GM18508 (cell line): ENCODE results near the gene IZUMO4.
"Not testable (repeated sequence)": the region's sequence is repeated elsewhere in the genome, so short reads cannot be mapped to it uniquely, and the experiment has no call there.

Experiments used
- ATAC-seq: cut with Tn5 transposase; IDR thresholded peaks from one replicate; pipeline ENCODE4 v1.9.1; 2021; ENCODE audit warnings: moderate number of reproducible peaks; ENCODE audit not compliant: insufficient read depth, unreplicated experiment

Gene IZUMO4

DNA sequence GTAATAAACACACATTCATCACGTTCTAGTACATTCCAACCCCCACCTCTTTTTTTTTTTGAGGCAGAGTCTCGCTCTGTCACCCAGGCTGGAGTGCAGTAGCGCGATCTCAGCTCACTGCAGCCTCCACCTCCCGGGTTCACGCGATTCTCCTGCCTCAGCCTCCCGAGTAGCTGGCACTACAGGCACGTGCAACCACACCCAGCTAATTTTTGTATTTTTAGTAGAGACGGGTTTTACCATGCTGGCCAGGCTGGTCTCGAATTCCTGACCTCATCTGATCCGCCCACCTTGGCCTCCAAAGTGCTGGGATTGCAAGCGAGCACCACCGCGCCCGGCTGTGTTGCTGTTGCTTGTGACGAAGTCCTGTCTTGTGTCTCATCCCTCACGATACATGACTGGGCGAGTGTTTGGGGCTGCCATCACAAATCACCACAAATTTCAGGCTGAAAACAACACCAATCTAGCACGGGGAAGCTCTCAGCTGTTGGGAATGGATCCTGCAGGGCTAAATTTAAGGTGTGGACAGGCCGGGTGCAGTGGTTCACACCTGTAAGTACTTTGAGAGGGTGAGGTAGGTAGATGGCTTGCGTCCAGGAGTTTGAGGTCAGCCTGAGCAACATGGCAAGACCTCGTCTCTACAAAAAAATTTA lies 16.3 kb upstream of the IZUMO4 start:
- no peak for ATAC-seq

DNA sequence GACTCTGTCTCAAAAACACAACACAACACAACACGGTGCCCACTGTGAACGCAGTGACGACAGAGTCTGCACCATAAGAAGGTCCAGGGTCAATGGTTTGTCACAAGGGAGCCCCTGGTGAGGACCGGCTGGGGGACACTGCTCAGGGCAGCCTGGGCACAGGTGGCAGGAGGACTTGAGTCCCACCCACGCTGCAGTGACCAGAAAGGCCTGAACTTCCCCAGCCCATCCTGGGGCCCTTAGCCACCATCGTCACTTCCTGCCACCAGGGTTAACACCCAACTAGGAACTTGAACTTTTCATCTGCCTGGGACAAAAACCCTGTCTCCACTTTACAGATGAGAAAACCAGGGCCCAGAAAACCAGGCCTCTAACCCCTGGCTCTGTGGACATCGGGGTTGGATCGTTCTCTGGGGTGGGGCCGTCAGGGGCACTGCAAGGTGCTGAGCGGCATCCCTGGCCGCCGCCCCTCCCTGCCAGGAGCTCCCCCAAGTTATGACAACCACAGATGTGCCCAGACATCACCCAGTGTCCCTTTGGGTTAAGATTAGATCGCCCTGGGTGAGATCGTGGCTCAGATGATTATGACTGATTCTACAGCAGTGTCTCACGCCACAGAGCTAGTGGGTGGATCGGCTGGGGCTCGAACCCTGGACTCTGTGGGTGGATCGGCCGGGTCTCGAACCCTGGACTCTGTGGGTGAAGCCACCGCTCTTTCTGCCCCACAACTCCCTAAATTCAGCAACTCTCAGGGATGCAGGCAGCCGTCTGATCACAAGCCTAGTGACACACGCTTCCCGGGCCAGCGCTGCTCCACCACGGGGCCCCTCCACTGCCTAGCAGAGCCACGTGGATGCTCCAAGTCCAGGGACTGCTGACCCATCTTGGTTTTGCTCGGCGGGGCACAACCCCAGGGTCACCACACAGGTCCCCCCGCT lies 14.6 kb upstream of the IZUMO4 start:
- ATAC-seq: no peak

DNA sequence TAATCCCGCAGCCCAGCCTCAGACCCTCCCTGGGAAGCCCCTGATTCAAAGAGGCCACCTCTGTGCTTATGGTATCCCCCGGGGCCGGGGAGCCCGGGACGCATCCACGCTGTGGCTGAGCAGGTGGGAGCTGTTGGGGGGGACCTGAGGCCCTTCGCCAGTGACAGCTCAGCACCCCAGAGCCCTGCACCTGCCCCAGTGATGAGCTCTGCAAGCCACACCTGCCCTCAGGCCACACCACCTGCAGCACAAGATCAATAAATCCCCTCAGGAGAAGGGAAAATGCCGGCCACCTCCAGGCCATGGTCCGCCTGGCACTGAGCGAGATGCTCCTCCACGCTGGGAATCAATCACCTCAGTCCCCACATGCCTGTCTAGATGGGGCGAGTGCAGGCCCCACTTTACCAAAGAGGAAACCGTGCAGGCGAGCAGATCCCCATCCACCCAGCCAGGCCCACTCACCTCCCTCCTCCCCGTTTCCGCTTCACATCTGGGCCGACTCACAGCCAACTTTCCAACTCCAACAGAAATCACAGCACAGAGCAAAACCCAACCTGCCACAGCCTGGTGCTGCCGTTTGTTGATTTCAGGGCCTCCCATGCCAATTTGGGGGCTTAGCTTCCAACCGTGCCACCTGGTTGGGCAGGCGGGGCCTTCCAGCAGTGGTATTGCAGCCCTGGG lies 13.4 kb upstream of the IZUMO4 start:
- no peak for ATAC-seq

DNA sequence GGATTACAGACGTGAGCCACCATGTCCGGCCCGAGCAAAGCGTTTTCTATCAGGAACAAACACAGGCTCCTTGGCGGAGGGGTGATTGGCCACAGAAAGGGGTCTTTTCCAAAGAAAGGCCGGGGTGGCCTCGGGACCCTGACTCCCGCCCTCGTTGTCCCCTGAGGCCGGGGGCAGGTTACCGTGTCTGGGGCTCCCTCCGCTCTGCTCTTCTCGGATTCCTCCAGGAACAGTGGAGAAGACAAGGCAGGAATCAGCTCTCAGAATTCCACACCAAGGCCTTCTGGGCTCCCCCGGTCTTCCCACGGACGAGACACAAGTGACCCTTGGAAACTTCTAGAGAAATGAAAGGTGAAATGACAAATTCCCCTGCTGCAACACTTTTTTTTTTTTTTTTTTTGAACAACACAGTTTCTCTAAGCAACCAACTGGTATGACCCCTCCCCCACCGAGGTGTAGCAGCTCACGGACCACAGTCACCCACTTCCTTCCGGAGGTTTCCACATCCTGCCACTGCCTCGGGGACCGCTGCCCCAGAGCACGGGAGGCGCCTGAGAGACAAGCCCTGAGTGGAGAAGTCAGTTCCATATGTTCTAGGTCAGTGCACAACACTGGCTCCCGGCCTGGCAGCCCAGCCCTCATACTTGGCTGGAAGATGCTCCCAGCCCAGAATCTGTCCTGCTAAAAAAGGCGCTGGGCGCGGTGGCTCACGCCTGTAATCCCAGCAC lies 11.6 kb upstream of the IZUMO4 start:
- ATAC-seq: no peak

DNA sequence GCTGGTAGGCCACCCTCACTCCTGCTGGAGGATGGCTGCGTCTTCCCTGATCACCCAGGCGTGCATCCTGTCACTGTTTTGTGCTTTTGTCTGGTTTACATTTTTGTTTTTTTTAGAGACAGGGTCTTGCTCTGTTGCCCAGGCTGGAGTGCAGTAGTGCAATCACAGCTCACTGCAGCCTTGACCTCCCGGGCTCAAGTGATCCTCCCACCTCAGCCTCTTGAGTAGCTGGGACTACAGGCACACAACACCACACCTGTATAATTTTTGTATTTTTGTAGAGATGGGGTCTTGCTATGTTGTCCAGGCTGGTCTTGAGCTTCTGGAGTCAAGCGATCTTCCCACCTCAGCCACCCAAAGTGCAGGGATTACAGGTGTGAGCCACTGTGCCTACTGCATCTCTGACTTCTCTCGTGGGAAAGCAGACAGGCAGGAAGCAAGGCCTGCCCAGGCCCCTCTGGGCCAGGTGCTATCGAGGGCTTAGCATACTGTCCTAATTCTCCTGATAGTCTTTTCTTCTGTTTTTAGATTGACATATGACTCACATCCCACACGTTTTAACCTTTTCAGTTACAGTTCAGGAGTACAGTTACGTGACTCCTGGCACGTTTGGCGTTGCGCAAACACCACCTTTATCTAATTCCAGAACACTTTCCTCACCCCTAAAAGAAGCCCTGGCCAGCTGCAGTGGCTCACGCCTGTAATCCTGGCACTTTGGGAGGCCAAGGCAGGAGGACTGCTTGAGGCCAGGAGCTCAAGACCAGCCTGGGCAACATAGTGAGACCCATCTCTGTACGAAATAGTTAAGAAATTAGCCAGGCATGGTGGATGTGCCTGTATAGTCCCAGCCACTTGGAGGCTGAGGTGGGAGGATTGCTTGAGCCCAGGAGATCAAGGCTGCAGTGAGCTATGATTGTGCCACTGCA lies 9.8 kb upstream of the IZUMO4 start:
- ATAC-seq: not testable (repeated sequence)

DNA sequence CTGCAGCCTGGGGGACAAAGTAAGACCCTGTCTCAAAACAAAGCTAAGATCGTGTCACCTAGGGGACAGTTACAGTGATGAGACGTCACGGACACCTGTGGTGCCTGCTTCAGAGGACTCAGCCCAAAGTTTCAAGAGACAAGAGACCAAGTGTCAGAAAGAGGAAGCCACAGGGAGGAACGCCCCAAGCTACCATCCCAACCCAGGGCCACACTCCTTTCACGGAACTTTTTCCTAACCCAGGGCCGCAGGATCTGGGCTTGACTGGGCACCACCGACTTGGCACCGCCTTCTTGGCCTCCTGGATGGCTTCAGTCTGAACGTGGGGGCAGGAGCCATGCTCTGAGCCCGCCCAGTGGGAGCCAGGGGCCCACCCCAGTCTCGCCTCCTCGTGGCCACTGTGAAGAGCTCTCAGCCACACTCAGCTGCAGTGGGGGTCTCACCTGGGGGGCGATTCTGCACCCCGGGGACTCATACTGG lies 9.1 kb upstream of the IZUMO4 start:
- ATAC-seq: no peak

DNA sequence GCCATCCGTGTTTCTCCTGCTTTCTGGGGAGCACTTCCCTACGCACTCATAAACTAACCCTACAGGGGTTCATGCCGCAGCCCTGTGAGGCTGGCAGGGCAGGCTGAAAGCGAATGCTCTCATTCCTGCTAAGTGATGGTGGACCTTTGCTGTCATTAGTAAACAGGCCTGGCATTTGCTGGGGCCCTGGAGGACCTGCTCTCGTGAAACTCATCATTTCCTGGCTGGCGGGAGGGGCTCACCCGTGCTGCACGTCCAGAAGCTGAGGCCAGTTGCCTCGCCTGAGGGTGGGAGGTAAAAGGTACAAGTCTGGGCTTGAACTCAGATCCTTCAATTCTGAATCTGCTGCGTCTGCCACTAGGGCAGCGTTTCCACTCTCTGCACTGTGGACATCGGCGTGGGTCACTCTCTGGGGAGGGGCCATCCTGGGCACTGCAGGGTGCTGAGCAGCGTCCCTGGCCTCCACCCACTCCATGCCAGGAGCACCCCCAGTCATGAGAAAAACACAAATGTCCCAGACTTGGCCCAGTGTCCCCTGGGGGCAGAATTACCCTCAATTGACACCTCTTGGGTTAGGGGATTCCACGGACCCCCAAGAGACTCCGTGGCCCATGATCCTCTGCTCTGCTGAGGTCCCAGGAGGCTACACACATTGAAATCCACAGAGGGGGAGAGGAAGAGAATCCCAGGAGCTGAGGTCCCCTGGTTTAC lies 7.6 kb upstream of the IZUMO4 start:
- ATAC-seq: no peak

DNA sequence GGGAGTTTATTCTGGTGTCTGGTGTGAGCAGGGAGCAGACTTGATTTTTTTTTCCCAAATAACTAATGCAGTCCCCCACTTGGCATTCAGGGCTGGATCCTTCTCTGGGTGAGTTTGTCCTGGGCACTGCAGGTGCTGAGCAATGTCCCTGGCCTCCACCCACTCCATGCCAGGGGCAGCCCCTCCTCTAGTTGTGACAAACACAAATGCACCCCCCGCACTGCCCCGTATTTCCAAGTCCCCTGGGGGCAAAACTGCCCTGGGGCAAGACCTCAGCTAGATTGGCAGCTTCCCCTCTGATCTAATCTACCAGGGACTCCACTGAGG lies 7.0 kb upstream of the IZUMO4 start:
- no peak for ATAC-seq

DNA sequence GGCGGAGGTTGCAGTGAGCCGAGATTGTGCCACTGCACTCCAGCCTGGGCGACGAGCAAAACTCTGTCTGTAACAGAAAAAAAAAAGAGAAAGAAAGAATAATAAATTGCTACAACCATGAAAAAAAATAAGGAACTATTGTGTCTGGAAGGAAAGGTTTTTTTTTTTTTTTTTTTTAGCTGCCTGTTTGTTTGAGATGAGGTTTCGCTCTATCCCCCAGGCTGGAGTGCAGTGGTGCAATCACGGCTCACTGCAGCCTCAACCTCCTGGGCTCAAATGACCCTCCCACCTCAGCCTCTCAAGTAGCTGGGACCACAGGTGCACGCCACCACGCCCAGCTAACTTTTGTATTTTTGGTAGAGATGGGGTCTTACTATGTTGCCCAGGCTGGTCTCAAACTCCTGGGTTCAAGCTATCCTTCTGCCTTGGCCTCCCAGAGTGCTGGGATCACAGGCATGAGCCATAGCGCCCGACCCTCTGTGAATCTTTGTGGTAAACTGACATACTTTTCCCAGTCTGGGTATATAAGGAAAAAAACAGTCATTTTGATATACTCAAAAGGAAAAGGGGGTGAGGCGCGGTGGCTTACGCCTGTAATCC lies 4.7 kb upstream of the IZUMO4 start:
- ATAC-seq: not testable (repeated sequence)

DNA sequence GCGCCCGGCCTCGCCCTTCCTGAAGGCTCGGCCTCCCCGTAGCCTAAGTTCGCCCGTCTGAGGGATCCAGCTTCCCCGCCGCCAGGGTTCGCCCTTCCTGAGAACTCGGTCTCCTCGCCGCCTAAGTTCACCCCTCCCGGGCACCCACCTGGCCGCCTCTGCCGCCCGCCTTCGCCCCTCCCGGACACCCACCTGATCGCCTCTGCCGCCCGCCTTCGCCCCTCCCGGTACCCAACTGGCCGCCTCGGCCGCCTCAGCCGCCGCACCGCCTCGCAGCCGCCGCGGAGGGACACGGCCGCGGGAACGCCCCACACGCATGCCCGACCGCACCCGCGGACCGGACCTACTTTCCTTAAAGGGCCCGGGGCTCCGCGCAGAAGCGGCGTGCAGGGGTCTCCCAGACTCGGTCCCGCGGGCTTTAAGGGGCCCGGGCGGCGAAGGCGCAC lies 658 bp upstream of the IZUMO4 start, which contains the start of gene MOB3A:
MOB3A (minus strand) TSS at position 293 of the 446 bp plus-strand sequence. CDS start 17,766 bp downstream, outside the sequence.
- peak; percentile 13 for ATAC-seq

DNA sequence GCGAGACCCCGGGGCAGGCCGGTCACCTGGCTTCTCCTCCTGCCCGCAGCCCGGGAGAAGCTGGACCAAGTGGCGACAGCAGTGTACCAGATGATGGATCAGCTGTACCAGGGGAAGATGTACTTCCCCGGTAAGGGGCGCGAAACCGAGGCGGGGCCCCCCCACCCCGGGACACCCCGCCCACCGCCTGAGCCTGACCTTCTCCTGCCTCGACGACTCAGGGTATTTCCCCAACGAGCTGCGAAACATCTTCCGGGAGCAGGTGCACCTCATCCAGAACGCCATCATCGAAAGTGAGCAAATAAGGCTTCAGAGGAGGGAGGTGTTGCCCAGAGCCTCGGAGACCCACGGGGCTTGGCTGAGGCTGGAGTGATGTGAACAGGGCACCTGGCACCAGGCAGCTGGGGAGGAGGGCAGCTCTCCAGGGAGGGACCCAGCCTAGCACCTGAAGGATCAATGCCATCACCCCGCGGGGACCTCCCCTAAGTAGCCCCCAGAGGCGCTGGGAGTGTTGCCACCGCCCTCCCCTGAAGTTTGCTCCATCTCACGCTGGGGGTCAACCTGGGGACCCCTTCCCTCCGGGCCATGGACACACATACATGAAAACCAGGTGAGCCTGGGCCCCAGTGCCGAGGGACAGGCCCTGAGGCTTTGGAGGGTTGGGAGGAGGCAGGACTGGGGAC lies 629 bp downstream of the IZUMO4 start:
- ATAC-seq: no peak

DNA sequence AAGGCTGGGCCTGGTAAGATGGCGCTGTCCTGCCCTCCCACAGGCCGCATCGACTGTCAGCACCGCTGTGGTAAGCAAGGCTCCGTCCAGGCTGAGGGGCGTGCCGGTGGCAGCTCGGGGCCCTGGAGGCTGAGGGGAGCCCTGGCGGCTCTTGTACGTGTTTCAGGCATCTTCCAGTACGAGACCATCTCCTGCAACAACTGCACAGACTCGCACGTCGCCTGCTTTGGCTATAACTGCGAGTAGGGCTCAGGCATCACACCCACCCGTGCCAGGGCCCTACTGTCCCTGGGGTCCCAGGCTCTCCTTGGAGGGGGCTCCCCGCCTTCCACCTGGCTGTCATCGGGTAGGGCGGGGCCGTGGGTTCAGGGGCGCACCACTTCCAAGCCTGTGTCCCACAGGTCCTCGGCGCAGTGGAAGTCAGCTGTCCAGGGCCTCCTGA lies 1.2 kb downstream of the IZUMO4 start:
- no peak for ATAC-seq

DNA sequence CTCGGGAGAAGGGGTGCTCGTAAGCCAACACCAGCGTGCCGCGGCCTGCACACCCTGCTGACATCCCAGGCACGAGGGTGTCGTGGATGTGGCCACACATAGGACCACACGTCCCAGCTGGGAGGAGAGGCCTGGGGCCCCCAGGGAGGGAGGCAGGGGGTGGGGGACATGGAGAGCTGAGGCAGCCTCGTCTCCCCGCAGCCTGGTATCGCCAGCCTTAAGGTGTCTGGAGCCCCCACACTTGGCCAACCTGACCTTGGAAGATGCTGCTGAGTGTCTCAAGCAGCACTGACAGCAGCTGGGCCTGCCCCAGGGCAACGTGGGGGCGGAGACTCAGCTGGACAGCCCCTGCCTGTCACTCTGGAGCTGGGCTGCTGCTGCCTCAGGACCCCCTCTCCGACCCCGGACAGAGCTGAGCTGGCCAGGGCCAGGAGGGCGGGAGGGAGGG lies 2.4 kb downstream of the IZUMO4 start:
- ATAC-seq: no peak

DNA sequence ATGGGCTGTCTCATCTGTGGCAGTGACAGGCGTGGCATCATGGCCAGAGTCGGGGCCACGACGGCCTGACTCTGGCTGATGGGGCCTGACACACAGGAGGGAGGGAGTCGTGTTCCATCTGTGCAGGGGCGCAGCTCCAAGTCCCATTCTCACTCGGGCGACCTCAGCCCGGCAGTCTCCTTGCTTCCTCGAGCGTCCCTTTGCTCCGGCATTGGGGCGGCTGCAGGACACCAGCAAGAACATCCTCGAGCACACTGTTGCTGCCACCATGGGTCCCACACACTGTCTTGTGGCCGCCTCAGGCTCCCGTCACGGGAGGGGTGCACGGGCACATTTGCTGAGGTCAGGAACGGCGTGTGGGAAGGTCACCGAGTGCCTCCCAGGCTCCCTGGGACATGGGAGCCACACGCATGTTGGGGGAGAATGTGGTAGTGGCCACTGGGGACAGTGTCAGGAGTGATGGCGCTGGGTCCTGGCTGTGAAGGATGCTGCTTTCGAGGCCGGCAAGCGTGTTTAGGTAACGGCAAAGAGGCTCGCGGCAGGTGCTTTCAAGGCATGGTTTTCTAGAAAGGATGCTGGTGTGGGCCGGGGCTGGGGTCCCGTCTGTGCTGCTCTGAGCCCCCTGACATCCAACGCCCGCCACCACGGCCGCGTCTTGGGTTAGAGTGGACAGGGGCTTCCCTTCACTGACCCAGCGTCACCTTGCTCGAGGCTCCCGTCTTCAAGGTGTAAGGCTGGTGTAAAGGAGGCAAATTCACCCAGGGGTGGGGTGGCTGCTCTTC lies 3.4 kb downstream of the IZUMO4 start:
- no peak for ATAC-seq

DNA sequence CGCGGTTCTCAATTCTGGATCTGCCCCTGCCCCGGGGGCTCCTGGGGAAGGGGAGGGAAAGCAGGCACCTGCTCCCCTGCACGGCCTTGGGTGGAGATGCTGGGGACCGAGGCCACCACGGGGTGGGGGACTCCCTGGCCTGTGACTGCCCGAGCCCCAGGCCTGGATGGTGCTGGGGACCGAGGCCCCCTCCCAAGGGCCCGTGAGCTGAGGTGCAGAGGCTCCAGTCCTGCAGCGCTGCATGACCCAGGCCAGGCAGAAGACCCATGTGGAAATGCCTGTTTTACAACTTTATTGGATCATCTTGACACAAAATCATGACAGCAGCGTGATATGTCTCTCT lies 4.0 kb downstream of the IZUMO4 start:
- no peak for ATAC-seq

DNA sequence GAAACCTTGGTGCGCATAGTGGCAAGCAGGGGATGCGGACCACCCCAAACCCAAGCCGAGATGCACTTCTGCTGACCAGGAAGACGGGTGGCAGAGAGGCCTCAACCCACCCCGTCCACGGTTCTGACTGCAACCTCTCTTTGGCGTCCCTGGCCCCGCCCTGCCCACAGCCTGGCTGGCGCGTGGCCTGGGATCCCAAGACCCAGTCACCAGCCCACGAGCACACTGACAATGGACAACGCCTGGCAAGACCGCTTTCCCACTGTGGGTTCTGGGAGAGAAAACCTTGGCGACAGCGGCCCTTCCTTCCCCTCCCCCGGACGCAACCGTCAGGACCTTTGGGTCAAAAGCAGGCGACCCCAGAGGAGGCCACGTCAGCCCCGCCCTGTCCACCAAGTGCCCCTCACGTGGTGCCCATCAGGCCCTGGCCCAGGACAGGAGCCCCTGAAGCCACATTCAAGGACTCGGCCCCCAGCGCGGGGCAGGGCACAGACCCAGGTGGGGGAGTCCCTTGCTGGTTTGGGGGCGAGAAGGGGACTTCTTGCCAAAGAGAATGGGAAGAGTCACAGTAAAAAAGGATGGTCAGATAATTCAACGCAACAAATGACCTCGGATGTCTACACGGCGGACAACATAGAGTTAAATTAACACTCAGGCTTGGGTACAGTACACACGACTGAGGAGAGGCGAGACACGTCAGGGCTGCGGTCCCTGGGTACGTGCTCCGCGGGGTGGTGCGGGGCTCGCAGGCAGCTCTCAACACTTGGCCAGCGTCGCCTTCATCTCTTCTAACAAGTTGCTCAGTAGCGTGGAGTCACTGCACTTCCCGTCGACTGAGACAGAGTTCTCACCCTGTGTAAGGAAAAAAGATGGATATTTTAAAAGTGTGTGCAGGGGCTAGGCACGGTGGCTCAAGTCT lies 5.0 kb downstream of the IZUMO4 start:
- no peak for ATAC-seq
